HG03558 (cell line): ENCODE results near the gene KRTAP9-4.
"Not testable (repeated sequence)": the region's sequence is repeated elsewhere in the genome, so short reads cannot be mapped to it uniquely, and the experiment has no call there.

Experiments used
- ATAC-seq: cut with Tn5 transposase; IDR thresholded peaks from one replicate; pipeline ENCODE4 v1.9.1; 2021; ENCODE audit warnings: moderate number of reproducible peaks; ENCODE audit not compliant: unreplicated experiment; ENCODE audit errors: extremely low read depth

Gene KRTAP9-4

DNA sequence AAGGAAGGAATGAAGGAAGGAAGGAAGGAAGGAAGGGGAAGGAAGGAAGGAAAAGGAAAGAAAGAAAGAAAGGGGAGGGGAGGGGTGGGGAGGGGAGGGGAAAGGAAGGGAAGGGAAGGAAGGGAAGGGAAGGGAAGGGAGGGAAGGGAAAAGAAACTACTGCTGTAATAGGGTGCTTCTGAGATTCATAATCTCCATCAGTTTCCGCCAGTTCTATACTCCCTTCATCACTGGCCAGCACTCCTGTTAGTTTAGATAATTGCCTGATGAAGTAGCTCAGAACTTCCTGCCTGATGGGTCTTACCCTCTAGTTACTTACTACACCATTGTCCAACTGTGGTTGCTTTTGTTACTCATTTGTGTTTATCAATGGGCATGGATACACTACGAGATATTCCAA, 13.7 kb downstream of the KRTAP9-4 start:
- no peak for ATAC-seq

DNA sequence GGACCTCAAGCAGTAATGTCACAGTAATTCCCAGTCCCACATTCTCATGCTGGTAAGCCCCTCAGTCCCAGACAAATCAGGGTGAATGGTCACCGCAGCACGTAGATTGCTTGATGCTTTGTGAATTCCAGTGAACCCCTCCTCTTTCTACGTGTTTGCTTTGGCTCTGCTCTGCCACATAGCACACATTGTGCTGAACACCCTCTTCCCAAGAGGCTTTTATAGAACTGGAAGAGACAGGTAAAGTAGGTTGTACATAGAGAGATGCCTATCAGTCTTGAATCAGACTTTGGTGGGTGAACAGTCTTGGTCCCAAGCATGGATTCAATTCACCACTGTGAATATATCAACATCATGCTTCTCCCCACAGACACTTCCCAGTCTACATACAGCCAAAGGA, 15.1 kb downstream of the KRTAP9-4 start:
- ATAC-seq: no peak

DNA sequence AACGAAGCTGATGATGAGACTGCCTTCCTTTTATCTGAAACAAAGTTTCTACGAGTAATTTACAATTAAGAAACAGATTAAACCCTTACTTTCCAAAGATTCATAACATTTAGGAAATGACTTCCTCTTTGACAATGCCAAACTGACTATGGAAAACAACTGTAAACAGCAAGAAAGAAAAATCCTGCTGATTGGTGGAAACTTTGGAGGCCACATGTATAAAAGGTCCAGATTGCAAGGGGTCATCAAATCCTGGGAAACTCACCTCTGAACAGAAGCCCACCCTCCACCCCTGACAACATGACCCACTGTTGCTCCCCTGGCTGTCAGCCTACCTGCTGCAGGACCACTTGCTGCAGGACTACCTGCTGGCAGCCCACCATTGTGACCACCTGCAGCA, 15.6 kb downstream of the KRTAP9-4 start, which contains the start of gene KRTAP9-6:
TSS of gene KRTAP9-6 (plus strand) at position 301 of the 400 bp plus-strand sequence. CDS start at position 301, 0 bp downstream.
- no peak for ATAC-seq

DNA sequence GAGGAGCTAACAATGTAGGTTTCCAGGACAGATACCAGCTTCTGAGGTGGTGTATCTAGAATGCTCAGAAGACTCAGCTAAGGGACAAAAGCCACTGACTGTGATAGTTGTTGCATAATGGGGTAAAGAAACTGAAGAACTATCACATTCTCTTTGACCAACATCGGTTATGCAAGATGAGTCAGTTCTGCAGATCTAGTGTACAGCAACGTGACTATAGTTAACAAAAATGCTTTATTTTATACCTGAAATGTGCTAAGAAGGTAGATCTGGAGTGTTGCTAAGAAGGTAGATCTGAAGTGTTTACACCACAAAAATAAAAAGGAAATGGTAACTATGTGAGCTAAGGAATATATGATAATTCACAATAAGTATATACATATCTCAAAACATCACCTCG, 18.2 kb downstream of the KRTAP9-4 start:
- ATAC-seq: no peak

DNA sequence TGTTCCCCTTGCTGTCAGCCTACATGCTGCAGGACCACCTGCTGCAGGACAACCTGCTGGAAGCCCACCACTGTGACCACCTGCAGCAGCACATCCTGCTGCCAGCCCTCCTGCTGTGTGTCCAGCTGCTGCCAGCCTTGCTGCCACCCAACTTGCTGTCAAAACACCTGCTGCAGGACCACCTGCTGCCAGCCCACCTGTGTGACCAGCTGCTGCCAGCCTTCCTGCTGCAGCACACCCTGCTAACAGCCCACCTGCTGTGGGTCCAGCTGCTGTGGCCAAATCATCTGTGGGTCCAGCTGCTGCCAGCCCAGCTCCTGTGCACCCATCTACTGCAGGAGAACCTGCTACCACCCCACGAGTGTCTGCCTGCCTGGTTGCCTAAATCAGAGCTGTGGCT, 21.8 kb downstream of the KRTAP9-4 start:
- ATAC-seq: not testable (repeated sequence)

DNA sequence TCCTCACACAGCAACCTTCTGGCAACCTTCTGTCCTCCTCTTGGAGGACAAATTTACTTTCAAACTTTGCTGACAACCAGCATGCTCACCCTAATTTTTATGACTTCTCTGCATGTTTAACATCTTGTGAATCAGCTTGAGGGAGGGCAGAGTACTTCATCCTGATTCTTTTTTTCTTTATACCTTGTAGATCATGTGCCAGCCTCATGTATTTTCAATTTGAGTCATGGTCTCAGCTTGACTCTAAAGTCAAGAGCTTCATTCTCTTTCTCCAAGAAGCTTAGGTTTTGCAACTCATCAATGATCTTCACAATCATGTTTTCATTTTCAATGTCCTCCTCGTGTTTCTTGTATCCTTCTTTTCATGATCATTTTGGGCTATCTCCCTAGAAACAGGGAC, 22.4 kb downstream of the KRTAP9-4 start:
- ATAC-seq: no peak

DNA sequence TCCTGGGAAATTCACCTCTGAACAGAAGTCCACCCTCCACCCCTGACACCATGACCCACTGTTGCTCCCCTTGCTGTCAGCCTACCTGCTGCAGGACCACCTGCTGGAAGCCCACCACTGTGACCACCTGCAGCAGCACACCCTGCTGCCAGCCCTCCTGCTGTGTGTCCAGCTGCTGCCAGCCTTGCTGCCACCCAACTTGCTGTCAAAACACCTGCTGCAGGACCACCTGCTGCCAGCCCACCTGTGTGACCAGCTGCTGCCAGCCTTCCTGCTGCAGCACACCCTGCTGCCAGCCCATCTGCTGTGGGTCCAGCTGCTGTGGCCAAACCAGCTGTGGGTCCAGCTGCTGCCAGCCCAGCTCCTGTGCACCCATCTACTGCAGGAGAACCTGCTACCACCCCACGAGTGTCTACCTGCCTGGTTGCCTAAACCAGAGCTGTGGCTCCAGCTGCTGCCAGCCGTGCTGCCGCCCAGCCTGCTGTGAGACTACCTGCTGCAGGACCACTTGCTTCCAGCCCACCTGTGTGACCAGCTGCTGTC, 26.2 kb downstream of the KRTAP9-4 start, which contains the start of gene KRTAP9-7:
TSS of gene KRTAP9-7 (plus strand) at position 51 of the 543 bp plus-strand sequence. CDS start at position 51, 0 bp downstream.
- not testable (repeated sequence) for ATAC-seq

DNA sequence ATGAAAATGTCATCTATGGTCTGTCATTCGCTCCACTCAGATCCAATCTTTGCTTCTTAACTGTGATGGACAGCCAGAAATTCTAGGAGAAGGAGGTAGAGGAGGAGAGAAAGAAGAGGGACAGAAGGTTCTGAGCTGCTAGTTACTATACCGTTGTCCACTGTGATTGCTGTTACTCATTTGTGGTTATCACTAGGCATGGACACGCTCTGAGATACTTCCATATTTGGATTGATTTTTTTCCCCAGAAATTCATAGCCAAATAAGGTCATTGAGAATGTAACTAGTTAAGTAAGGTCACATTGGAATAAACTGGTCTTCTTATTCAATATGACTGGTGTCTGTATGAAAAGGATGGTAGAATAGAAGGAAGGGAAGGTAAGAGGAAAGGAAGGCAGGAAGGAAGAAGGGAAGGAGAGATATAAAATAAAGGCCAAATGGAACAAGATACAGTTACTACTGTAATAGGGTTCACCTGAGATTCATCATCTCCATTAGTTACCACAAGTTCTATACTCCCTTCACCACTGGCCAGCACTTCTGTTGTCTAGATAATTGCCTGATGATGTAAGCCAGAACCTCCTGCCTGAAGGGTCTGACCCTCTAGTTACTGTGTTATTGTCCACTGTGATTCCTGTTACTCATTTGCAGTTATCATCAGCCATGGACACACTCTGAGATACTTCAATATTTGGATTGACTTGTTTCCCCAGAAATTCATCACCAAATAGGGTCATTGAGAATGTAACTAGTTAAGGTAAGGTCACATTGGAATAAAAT, 28.9 kb downstream of the KRTAP9-4 start:
- ATAC-seq: no peak

DNA sequence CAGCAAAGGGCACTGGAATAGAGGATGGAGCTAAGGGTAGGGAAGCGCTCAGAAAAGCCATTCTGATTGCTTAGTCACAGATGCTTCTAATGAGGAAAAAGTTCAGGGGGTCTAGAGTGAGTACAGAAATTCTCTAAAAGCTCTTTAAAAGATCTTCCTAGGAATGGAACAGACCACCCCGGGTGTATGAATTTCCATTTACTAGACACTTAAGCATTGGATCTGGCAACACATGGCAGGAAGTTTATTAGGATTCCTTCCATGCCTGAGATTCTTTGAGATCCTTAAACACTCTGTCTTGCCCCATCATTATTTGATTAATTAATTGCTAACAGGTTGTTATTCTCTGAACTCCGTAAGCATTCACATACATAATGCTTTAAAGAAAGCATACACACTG, 34.6 kb downstream of the KRTAP9-4 start:
- no peak for ATAC-seq

DNA sequence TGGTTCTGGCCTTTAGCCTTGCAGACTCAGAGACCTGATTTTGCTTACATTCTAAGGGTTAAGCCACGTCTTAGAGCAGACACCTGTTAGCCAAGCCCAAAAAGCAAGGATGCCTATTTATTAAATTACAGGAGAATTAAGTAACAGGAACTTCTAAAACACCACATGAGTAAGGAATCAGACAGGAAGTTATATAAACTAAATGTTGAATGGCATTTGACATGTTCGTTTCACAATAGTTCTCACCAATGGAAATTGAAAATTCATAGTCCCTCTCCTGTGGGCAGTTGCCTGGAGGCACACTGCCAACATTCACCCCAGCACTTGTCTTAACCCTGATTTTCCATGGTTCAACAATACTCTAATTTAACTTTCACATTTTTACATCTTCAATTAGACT, 35.1 kb downstream of the KRTAP9-4 start:
- no peak for ATAC-seq

DNA sequence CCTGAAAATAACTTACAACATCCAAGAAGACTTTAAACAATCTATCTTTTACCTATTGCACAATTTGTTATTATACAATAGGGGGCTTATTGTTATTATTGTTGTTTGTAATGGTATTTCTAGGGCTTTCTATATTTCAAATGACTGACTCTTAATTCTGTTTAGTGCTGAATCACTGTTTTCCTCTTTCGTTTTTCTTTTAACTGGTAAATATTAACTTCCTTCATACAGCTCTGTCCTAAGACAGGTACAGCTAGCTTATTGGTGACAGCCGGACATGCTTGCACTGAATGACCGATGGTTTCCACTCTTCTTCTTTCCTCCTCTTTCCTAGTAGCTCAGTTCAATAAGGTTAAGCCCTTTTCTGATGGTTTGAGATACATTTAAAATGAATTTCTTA, 37.6 kb downstream of the KRTAP9-4 start:
- ATAC-seq: no peak

DNA sequence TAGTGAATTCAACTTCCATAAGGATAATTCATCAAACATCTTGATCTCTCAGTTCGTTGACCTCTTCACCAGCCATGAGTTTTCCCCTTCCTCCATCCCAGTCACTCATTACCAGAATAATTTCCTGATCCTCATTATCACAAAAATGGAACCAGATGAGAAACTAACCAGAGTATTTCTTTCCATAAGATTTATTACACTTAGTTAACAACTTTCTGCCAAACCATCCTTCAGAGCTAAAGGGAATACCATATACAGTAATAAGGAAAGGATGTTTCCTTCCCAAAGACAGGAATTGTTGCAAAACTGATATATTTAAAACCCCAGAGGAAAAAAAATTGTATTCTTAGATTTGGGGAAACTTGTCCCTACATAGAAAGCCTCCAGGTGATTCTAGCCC, 44.5 kb downstream of the KRTAP9-4 start:
- ATAC-seq: no peak

DNA sequence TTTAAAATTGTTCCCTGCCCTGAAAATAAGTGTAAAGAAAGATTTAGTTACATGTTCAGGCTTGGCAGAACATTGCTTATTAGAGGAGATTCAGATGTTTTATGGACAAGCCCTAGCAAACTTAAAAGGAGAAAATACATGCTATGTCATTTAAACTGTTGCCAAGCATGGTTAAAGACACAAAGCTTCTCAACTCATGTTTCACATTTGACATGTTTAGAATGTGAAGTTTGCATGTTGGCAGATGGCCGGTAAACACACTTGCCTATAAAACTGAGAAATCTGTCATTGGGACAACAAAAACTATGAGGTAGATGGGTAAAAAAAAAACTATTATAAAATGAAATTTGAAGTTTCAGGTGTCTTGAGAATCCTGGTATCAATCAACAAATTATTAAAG, 47.4 kb downstream of the KRTAP9-4 start:
- no peak for ATAC-seq

DNA sequence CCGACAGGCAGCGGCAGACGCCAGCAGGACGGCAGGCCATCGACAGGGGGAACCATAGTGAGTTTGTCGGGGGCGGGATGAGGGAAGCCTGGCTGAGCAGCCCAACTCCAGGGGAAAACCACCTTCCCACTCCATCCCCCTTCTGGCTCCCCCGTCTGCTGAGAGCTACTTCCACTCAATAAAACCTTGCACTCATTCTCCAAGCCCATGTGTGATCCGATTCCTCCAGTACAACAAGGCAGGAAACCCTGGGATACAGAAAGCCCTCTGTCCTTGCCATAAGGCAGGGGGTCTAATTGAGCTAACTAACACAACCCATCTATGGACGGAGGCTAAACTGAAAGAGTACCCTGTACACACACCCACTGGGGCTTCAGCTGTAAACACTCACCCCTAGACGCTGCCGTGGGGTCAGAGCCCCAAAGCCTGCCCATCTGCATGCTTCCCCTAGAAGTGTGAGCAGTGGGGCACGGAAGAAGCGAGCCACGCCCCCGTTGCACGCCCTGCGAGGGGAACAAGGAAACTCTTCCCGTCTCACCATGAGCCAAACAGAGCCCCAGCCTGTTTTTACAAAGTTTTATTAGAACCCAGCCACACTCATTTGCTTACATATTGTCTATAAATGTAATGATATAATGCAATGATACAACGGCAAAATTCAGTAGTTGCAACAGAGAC, 49.1 kb downstream of the KRTAP9-4 start:
- no peak for ATAC-seq
